Activated CD4-positive, CD25-positive, alpha-beta regulatory T cell treated with anti-CD3 and anti-CD28 coated beads, Interleukin-2, amount 50 U/mL, for 24 hours (primary cell): Measurements from ENCODE around the gene RAB43.
A peak's percentile ranks its signal among the peaks of the same experiment; 100 is the strongest.
"Not testable (repeated sequence)": the region's sequence is repeated elsewhere in the genome, so short reads cannot be mapped to it uniquely, and the experiment has no call there.

Experiments
- ATAC-seq, 2 donors: fragments of 150-1000 bp; cut with Tn5 transposase; one replicate each; pipeline ENCODE4 v1.10.0; 2021; ENCODE audit warnings: mild to moderate bottlenecking in 1 of 2, moderate library complexity in 1 of 2

RAB43 gene

DNA sequence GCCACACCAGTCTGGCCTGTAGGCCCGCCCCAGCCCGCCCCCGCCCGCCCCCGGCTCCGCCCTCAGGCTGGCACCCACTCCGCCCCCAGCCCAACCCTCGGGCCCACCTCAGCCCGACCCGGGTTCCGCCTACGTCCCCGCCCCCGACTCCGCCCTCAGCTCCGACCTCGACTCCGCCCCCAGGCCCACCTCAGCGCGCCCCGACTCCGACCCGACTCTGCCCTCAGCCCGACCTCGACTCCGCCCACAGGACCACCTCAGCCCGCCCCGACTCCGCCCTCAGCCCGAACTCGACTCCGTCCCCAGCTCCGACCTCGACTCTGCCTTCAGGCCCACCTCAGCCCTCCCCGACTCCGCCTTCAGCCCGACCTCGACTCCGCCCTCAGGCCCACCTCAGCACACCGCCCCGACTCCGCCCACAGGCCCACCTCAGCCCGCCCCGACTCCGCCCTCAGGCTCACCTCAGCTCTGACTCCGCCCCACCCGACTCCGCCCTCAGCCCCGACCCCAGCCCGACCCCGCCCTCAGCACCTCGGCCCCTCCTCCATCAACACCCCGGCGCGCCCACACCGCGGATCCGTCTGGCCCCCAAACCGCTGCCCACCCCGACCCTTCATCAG is at the start of gene RAB43:
TSS of gene RAB43 (minus strand) at position 13 of the 620 bp plus-strand sequence. CDS start 315 bp downstream, outside the sequence.
- ATAC-seq: peak; percentile 40 to 47

DNA sequence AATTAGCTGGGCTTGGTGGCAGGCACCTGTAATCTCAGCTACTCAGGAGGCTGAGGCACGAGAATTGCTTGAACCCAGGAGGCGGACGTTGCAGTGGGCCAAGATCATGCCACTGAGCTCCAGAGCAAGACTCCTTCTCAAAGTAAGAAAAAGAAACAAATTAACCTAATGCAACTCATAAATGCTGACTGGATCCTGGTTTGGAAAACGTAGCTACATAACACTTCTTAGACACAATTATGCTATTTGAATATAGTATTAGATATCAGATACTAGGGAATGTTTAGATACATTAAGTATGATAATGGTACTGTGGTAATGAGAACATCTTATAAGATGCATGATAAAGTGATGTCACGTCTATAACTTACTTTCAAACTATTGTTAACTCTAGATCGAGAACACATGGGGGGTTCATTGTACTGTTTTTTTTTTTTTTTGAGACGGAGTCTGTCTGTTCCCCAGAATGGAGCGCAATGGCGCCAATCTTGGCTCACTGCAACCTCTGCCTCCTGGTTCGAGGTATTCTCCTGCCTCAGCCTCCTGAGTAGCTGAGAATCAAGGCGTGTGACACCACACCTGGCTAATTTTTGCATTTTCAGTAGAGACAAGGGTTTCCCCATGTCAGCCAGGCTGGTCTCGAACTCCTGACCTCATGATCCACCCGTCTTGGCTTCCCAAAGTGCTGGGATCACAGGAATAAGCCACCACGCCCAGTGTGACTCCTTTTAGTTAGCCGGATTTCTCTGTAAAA is 45.2 kb upstream of the RAB43 start:
- ATAC-seq: no peak

DNA sequence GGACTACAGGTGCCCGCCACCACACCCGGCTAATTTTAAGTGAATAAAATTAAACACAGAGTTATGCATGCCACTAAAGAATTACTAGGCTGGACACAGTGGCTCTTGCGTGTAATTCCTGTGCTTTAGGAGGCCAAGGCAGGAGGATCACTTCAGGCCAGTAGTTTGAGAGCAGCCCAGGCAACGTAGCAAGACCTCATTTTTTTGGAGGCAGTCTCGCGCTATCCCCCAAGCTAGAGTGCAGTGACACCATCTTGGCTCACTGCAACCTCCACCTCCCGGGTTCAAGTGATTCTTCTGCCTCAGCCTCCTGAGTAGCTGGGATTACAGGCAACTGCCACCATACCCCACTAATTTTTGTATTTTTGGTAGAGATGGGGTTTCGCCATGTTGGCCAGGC is 44.0 kb upstream of the RAB43 start:
- ATAC-seq: not testable (repeated sequence)

DNA sequence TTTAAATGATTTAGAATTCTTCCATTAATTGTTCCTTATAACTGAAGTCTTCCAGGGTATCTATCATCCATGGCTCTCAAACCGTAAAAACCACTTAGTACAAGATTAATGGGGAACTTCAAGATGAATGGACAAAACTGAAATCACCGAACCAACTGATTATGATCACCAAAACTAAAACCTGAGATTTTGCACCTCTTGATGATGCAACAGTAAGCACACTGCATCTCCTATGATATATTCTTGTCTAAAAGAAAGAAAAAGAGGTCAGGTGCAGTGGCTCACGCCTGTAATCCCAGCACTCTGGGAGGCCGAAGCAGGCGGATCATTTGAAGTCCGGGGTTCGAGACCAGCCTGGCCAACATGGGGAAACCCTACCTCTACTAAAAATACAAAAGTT is 42.9 kb upstream of the RAB43 start:
- no peak for ATAC-seq

DNA sequence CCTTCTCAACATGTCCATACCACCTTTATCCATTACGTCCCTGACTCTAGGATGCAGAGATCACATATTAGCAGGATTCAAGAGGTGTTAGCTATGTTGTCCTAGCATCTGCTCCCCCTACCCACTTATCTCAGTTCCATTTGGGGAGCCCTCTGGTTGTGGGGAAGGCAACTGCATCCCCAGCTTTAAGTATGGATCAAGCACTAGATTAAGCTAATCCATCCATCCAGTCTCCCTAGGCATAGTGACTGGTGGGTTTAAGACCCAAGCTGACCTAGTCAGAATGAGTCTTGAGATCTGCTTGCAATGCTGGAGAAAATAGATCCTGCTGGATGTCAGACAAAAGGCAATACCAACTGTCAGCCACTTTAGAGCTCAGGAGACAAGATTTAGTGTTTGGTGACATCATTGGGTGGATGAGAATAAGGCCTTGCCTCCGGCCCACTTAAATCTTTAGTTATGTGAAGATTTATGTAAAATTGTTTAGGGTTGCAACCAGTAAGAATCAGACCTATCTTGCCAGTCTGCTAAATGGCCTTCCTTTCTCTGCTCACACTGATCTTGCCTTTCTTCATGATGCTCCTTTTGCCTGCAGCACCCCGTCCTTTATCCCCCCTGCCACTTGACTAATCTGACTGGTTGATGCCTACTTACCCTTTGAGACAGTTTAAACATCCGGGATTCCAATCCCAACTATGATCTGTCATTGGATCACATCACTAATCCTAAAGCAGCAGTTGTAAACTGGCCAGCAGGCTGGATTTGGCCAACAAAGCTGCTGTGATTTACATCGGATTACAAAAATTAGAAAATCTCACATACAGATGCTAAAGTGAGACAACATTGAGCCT is 41.4 kb upstream of the RAB43 start:
- ATAC-seq: no peak

DNA sequence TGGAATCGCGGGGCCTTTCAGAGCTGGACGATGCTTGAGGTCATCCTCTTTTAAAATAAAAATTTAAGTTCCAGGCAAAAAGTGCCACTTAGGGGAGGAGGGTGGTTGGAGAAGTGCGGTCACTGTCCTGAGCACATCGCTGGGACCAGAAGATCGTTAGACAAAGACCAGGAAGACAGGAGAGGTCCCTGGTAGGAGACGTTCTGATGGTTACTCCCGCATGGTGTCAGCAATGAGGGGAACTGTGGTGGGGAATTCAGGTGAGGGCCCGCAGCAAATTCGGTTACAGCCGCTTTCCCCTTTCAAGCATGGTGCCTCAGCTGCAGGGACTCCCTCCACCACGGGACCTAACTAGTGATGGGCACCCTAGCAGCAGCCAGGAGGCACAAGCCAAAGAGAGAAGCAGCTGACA is 40.3 kb upstream of the RAB43 start:
- no peak for ATAC-seq

DNA sequence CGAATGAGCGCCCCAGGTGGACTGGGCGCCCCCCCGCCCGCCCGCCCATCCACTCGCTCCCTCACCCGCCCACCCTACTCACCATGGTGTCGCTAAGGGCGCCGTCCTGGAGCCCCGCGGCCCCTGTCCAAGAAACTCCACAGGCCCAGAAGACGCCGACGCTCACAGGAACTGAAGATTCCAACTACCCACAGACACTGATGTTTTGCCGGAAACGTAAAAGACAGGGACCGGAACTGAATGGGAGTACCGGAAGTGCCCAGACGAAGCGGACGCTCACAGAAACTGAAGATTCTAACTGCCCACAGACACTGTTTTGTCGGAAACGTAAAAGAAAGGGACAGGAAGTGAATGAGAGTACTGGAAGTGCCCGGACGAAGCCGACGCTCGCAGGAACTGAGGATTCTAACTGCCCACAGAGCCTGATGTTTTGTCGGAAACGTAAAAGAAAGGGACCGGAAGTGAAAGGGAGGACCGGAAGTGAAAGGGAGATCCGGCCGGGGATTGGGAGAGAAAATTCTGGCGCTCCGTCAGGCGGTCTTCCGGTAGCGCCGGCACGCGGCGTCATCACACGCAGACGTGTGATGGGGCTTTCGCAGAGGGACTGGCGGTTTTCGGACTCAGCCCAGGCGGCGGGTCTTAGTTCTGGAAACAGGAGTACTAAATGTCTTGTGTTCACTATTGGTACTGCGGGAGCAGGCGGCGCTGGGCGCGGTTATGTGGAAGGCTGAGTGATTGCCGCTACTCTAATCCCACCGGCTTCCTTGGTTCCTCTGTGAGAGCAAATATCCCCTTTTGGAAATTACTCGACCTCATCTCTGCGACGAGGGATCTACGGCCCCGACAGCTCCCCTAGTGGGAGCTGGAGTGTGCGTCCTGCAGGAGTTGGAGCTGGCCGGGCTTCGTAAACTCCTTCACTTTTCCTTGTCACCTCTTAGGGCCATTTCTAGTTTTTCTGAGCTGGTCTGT is 39.6 kb upstream of the RAB43 start, which contains the start of gene ISY1:
TSS of gene ISY1 (minus strand) at position 173 of the 969 bp plus-strand sequence. CDS start at position 85, 88 bp downstream.
- peak; percentile 81 to 87 for ATAC-seq

DNA sequence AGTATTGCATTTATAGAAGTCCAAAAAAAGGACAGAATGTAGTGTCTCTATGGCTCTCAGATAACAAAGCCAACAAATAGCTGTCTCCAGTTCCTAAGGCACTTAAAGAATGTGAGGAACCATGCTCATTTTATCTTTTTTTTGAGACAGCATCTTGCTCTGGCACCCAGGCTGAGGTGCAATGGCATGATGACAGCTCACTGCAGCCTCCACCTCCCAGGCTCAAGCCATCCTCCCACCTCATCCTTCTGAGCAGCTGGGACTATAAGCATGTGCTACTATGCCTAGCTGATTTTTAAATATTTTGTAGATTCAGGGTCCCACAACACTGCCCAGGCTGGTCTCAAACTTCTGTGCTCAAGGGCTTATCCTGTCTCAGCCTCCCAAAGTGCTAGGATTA is 23.2 kb upstream of the RAB43 start:
- no peak for ATAC-seq

DNA sequence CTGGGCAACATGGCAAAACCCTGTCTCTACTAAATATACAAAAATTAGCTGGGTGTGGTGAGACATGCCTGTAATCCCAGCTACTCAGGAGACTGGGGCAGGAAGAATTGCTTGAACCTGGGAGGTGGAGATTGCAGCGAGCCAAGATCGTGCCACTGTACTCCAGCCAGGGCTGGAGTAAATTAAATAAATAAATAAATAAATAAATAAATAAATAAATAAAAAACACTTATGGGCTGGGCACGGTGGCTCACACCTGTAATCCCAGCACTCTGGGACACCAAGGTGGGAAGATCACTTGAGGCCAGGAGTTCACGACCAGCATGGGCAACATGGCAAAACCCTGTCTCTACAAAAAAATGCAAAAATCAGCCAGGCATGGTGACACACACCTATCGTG is 19.4 kb upstream of the RAB43 start:
- not testable (repeated sequence) for ATAC-seq

DNA sequence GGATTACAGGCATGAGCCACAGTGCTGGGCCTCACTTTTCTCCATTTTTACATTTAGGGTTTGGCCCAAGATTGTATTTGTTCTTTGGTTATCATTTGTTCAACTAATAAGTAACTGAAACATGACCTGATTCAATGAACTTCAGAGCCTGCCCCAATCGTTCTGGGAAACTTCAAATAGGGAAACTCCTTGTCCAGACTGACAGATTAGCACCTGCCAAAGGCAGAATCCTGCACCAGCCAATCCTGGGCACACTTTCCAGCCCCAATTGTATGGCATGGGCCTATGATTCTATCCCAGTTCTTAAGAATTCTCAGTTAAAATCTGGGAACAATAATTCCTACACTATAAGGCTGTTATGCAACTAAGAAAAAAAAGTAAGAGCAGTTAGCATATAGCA is 18.3 kb upstream of the RAB43 start:
- no peak for ATAC-seq

DNA sequence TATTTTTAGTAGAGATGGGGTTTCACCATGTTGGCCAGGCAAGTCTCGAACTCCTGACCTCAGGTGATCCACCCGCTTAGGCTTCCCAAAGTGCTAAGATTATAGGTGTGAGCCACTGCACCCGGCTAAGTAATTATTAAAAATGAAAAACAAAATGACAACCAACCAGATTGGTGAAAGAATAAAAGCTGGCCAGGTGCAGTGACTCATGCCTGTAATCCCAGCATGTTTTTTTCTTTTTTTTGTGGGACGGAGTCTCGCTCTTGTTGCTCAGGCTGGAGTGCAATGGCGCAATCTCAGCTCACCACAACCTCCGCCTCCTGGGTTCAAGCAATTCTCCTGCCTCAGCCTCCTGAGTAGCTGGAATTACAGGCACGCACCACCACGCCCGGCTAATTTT is 14.7 kb upstream of the RAB43 start:
- not testable (repeated sequence) for ATAC-seq

DNA sequence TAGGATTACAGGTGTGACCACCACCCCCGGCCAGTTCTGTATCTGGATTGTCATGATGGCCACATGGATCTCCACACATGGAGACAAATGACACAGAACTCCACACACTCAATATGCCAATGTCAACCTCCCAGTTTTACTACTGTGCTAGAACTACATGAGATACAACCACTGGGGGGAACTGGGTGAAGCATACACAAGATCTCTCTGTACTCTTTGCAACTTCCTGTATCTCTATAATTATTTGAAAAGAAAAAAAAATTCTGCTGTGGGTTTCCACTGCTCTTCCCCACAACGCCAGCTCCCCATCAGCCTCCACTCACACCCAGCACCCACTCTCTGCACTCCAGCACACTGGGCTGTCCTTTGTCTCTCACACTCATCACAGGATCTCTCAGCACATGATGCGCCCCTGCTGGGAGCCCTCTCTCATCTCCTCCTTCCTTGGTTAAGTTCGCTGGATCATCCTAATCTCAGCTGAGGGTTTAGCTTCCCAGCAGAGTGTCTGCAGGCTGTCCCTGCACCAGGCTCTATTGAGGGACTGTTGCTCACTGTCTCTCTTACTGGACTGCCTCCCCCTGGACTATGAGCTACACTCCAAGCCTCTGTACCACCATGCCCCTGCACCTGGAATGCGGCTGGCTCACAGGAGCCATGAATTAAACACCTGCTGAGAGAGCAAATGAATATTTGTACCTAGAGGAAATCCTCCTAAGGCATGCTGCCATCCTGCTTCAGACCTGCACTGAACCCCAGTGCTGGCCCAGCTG is 10.7 kb upstream of the RAB43 start:
- ATAC-seq: no peak

DNA sequence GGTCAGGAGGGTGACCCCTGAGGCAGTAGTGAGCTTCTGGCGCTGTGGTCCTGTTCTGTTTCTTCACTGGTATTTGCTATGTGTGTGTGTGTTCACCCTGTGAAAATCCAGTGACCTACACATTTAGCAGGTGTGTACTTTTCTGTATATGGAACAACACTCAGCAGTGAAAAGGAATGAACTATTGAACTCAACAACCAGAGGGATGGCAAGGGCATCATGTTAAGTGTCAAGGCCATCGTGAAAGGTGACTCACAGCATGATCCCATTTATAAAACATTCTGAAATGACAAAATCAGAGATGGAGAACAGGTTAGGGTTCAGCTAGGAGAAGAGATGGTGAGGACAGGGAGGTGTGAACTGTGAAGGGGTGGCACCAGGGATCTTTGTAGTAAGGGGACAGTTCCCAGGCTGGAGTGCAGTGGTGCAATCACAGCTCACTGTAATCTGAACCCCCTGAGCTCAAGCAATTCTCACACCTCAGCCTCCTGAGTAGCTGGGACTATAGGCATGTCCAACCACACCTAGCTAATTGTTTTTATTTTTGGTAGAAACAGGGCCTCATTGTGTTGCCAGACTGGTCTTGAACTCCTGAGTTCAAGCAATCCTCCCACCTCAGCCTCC is 10.0 kb upstream of the RAB43 start:
- no peak for ATAC-seq

DNA sequence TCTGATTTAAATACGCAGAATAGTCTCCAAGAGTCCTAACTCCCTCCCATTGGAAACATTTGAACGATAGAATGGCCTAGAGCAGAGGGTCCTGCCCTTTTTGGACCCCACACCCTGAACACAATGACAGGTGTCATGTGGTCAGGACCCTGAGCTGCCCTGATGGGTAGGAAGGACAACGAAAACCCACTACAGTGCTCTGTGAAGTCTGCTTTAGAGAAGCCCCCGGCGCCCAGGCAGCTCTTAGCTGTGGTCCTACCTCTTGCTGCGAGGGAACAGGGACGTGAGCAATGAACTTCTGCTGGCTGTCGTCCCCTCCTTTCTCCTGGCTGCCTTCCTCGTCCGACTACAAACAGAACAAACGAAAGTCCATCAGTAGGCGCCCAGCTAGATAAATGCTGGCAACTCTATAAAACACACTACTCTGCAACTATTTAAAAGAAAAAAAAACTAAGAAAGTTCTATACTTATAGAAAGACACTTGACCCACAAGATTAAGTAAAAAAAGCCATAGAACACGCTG is 8.7 kb upstream of the RAB43 start:
- ATAC-seq: no peak

DNA sequence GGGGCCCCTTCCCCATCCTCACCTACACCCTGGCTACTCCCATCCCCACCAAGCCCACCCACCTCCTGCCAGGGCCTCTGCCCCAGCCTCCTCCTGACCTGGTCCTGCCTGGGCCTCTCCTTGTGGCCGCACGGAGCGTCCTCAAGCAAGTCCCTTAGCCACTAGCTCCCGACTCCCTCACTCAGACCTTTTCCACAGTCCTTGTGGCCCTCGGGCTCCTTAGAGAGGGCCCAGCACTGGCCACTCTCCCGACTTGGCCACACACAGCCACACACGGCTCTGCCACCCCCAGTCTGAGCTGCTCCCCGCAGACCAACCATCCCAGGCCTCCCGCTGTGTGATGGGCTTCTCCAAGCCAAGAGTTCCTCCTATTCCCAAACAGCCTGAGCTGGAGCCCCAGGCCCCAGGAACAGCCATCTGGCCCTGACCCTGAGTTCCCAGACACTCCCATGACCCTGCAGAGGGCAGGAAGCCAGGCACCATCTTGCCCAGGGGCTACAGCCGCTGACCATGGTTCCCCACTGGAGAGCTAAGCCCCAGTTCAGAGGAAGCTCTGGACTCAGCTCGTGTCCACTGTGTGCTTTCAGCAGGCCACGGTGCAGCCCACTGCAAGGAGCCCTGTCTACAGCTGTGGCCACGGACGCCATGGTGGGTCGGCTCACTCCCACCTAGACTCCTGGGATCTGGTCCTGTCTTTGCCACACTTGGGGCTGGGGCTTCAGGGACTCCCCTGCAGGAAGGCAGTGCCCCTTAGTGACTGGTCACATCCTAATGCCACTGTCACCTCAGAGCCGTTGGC is 7.0 kb upstream of the RAB43 start:
- ATAC-seq: no peak

DNA sequence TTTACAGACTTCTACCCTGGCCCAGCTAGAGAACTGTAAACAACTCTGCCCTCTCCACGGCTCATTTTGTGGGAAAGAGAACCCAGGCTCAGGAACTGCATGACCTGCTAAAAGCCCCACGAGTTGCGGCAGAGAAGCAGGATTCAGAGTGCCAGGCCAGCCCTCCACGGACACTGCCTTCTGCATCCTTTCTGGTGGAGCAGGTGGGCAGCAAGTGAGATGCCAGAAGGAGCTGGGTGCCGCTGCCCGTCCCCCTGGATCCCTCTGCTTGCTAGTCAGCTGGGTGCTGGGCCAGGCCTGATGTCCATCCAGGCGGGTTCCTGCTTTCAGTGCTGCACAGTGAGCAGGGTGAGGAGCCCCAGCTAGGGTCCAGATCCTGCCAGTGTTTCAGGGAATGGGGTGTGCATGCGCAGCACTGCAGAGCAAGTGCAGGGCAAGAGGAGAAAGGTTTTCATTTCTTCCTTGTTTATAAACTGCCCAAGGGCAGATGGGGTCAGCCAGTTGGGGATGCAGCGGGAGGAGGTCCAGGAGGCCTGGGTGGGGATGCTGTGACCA is 5.2 kb upstream of the RAB43 start:
- no peak for ATAC-seq

DNA sequence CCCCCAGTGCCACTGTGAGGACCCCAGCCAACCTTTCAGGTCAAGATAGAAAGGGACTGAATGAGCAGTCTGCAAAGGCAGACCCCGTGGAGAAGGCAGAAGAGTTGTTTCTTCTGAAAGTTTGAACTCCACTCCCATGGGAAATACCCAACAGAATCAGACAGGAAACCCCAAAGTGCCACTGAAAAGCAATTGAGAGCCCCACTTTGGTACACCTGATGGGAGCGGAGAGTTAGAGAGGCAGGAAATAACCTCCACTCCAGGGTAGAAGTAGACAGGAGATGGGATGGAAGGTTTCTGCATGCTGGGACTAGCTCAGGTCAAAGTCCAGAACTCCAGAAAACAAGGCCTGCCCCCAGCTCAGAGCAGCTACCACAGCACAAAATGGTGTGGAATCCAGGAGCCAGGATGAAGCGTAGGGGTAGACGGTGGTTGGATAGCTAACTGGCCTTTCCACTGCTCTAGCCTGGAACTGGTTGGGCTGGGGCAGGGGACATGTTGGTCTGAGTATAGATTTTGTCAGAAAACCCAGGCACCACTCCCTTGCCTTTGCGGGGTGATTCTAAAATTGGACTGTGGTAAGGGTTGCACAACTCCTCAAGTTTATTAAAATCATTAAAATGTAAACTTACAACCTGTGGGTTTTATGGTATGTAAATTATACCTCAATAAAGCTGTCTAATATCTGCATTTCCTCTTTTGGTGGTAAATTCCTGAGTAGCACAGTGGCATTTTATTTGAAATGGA is 1.9 kb upstream of the RAB43 start:
- no peak for ATAC-seq

DNA sequence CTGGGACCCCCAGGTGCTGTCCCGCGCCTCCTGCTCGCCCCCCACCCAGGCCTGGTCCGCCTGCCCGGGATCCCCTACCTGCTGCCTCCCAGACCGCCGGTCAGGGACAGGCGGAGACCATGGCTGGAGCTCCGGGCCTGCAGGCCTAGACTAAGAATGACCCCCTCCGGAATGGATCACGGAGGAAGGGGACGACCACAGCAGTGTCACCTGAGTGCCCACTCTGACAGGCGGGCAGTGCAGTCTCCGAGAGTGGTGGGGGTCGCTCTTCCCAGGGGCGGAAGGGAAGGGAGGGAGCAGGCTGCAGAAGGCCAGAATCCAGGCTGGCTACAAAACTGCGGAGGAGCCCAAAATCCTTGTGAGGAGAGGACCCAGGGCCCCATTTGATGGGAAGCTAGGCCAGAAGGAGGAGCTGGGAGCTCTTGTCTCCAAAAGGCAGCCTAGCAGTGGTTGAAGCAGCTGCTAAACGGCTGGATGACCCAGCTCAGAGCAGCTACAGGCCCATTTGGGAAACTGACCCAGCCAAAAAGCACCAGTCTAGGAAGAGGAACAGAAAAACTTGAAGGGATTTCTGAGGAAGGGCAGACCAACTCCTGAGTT is 908 bp upstream of the RAB43 start:
- ATAC-seq: no peak
